ENCODE data around the gene DMPK. TPM values are rescaled to one million over a fixed set of nuclear protein-coding genes. Genes with fewer than 3 reads are reported as not detected.
A peak's percentile ranks its signal among the peaks of the same experiment; 100 is the strongest.

The DMPK gene
- 1 to 10 TPM; 7.3 to 8.6 TPM for total RNA-seq

- Mint-ChIP-seq H3K27ac (no peak within 1 kb of the TSS), H3K4me3 (no peak within 1 kb of the TSS), H3K9me3 (no peaks in the 10 kb centered on the region), H3K4me1 (peaks cover 16% of the 10 kb centered on the region), H3K27me3 (peaks cover 35% of the 10 kb centered on the region), H3K36me3 (peaks cover 22% of the 10 kb centered on the region)
- DNase-seq, result no peak
Measured at GRCh38 chr19:45782162-45782691, at the start of gene DMPK. Gene DMPK, minus strand, starts transcription at chr19:45782490. Its CDS starts 138 bp downstream, at chr19:45782352.

- peaks cover 3% of the 10 kb centered on the region for H3K4me1 Mint-ChIP-seq
- no peak overlapping the region for H3K4me3 Mint-ChIP-seq
- H3K9me3 Mint-ChIP-seq, result no peaks in the 10 kb centered on the region
- no peak overlapping the region for H3K27ac Mint-ChIP-seq
- H3K36me3 Mint-ChIP-seq, result peaks cover 38% of the 10 kb centered on the region
- DNase-seq, result no peak
- no peaks in the 10 kb centered on the region for H3K27me3 Mint-ChIP-seq
Measured at GRCh38 chr19:45828945-45829344, 46.7 kb upstream of the DMPK start.

- no peak overlapping the region for H3K27ac Mint-ChIP-seq
- H3K36me3 Mint-ChIP-seq, result peaks cover 38% of the 10 kb centered on the region
- peaks cover 3% of the 10 kb centered on the region for H3K4me1 Mint-ChIP-seq
- no peaks in the 10 kb centered on the region for H3K27me3 Mint-ChIP-seq
- no peak overlapping the region for H3K4me3 Mint-ChIP-seq
- DNase-seq, result no peak
- H3K9me3 Mint-ChIP-seq, result no peaks in the 10 kb centered on the region
Measured at GRCh38 chr19:45828523-45828922, 46.2 kb upstream of the DMPK start.

- no peak for DNase-seq
- Mint-ChIP-seq H3K27ac (no peak overlapping the region), H3K36me3 (peaks cover 38% of the 10 kb centered on the region), H3K4me3 (no peak overlapping the region), H3K9me3 (no peaks in the 10 kb centered on the region), H3K4me1 (peaks cover 3% of the 10 kb centered on the region), H3K27me3 (no peaks in the 10 kb centered on the region)
Measured at GRCh38 chr19:45827459-45828093, 45.3 kb upstream of the DMPK start.

- no peaks in the 10 kb centered on the region for H3K9me3 Mint-ChIP-seq
- no peak for DNase-seq
- H3K27me3 Mint-ChIP-seq, result no peaks in the 10 kb centered on the region
- H3K27ac Mint-ChIP-seq, result no peak overlapping the region
- no peak overlapping the region for H3K4me3 Mint-ChIP-seq
- peaks cover 33% of the 10 kb centered on the region for H3K36me3 Mint-ChIP-seq
- peaks cover 3% of the 10 kb centered on the region for H3K4me1 Mint-ChIP-seq
Measured at GRCh38 chr19:45826934-45827333, 44.6 kb upstream of the DMPK start.

GRCh38 chr19:45825917-45826893 is 43.9 kb upstream of the DMPK start:
- peaks cover 1% of the 10 kb centered on the region for H3K4me1 Mint-ChIP-seq
- H3K27me3 Mint-ChIP-seq, result no peaks in the 10 kb centered on the region
- H3K4me3 Mint-ChIP-seq, result no peak overlapping the region
- H3K27ac Mint-ChIP-seq, result no peak overlapping the region
- peaks cover 29% of the 10 kb centered on the region for H3K36me3 Mint-ChIP-seq
- H3K9me3 Mint-ChIP-seq, result no peaks in the 10 kb centered on the region
- DNase-seq, result no peak

- H3K36me3 Mint-ChIP-seq, result peaks cover 22% of the 10 kb centered on the region
- H3K27ac Mint-ChIP-seq, result no peak overlapping the region
- no peaks in the 10 kb centered on the region for H3K9me3 Mint-ChIP-seq
- DNase-seq, result no peak
- peaks cover 2% of the 10 kb centered on the region for H3K4me1 Mint-ChIP-seq
- no peak overlapping the region for H3K4me3 Mint-ChIP-seq
- H3K27me3 Mint-ChIP-seq, result no peaks in the 10 kb centered on the region
Measured at GRCh38 chr19:45825263-45825605, 42.9 kb upstream of the DMPK start.

- Mint-ChIP-seq H3K36me3 (peaks cover 21% of the 10 kb centered on the region), H3K4me3 (no peak overlapping the region), H3K27ac (no peak overlapping the region), H3K9me3 (no peaks in the 10 kb centered on the region), H3K4me1 (peaks cover 3% of the 10 kb centered on the region), H3K27me3 (no peaks in the 10 kb centered on the region)
- DNase-seq, result no peak
Measured at GRCh38 chr19:45824531-45825262, 42.4 kb upstream of the DMPK start.

GRCh38 chr19:45824041-45824471 is 41.8 kb upstream of the DMPK start:
- H3K27ac Mint-ChIP-seq, result no peak overlapping the region
- no peak overlapping the region for H3K4me3 Mint-ChIP-seq
- H3K27me3 Mint-ChIP-seq, result no peaks in the 10 kb centered on the region
- DNase-seq, result no peak
- peaks cover 2% of the 10 kb centered on the region for H3K4me1 Mint-ChIP-seq
- no peaks in the 10 kb centered on the region for H3K9me3 Mint-ChIP-seq
- H3K36me3 Mint-ChIP-seq, result peaks cover 17% of the 10 kb centered on the region

- H3K27me3 Mint-ChIP-seq, result no peaks in the 10 kb centered on the region
- peaks cover 9% of the 10 kb centered on the region for H3K36me3 Mint-ChIP-seq
- H3K27ac Mint-ChIP-seq, result no peak overlapping the region
- no peak overlapping the region for H3K4me3 Mint-ChIP-seq
- no peaks in the 10 kb centered on the region for H3K9me3 Mint-ChIP-seq
- no peak for DNase-seq
- peaks cover 2% of the 10 kb centered on the region for H3K4me1 Mint-ChIP-seq
Measured at GRCh38 chr19:45823182-45823581, 40.9 kb upstream of the DMPK start.

- H3K27me3 Mint-ChIP-seq, result no peaks in the 10 kb centered on the region
- peaks cover 6% of the 10 kb centered on the region for H3K36me3 Mint-ChIP-seq
- H3K4me3 Mint-ChIP-seq, result no peak overlapping the region
- peaks cover 2% of the 10 kb centered on the region for H3K4me1 Mint-ChIP-seq
- no peaks in the 10 kb centered on the region for H3K9me3 Mint-ChIP-seq
- H3K27ac Mint-ChIP-seq, result no peak overlapping the region
- DNase-seq, result no peak
Measured at GRCh38 chr19:45822716-45823115, 40.4 kb upstream of the DMPK start.

GRCh38 chr19:45821570-45821969 is 39.3 kb upstream of the DMPK start:
- Mint-ChIP-seq H3K27me3 (no peaks in the 10 kb centered on the region), H3K9me3 (no peaks in the 10 kb centered on the region), H3K4me3 (no peak overlapping the region), H3K4me1 (peaks cover 2% of the 10 kb centered on the region), H3K27ac (no peak overlapping the region), H3K36me3 (peaks cover 6% of the 10 kb centered on the region)
- no peak for DNase-seq

- Mint-ChIP-seq H3K27me3 (no peaks in the 10 kb centered on the region), H3K4me1 (peaks cover 2% of the 10 kb centered on the region), H3K4me3 (no peak overlapping the region), H3K27ac (no peak overlapping the region), H3K36me3 (peaks cover 6% of the 10 kb centered on the region), H3K9me3 (no peaks in the 10 kb centered on the region)
- no peak for DNase-seq
Measured at GRCh38 chr19:45821103-45821521, 38.8 kb upstream of the DMPK start.

- Mint-ChIP-seq H3K4me1 (peaks cover 2% of the 10 kb centered on the region), H3K27ac (peak overlapping the region; percentile 56), H3K27me3 (peaks cover 3% of the 10 kb centered on the region), H3K4me3 (no peak overlapping the region), H3K9me3 (no peaks in the 10 kb centered on the region), H3K36me3 (peaks cover 4% of the 10 kb centered on the region)
- no peak for DNase-seq
Measured at GRCh38 chr19:45820413-45821102, 38.3 kb upstream of the DMPK start.

Measured in activated naive CD8-positive, alpha-beta T cell treated with anti-CD3 and anti-CD28 coated beads for 36 hours (primary cell).